ENCODE measurements around the gene ANKRD39. TPM values are rescaled to one million over a fixed set of nuclear protein-coding genes. Genes with fewer than 3 reads are reported as not detected.

Gene ANKRD39
- total RNA-seq, 1 donor, result 5.1 TPM

- Histone ChIP-seq H3K27me3 (ENCODE audit: insufficient read depth, low read length) (no peaks in the 10 kb centered on the region), H3K4me2 (ENCODE audit: insufficient read depth, low read length) (no peak overlapping the region), H3K4me3 (ENCODE audit: insufficient read depth, low read length) (no peak overlapping the region), H4K20me1 (ENCODE audit: insufficient read depth, low read length) (no peaks in the 10 kb centered on the region), H3K79me2 (ENCODE audit: insufficient read depth, low read length) (no peaks in the 10 kb centered on the region), H2AFZ (ENCODE audit: low read length) (no peak overlapping the region), H3K27ac (ENCODE audit: low read depth, low read length) (no peak overlapping the region), H3K9me3 (ENCODE audit: low read depth, low read length) (no peaks in the 10 kb centered on the region), H3K36me3 (ENCODE audit: insufficient read depth, low read length) (no peaks in the 10 kb centered on the region), H3K4me1 (ENCODE audit: insufficient read depth, low read length) (peaks cover 7% of the 10 kb centered on the region)
- DNase-seq (ENCODE audit: insufficient read length, low spot score, missing footprints), result peak; percentile 90
- TF ChIP-seq, protein P1, sequence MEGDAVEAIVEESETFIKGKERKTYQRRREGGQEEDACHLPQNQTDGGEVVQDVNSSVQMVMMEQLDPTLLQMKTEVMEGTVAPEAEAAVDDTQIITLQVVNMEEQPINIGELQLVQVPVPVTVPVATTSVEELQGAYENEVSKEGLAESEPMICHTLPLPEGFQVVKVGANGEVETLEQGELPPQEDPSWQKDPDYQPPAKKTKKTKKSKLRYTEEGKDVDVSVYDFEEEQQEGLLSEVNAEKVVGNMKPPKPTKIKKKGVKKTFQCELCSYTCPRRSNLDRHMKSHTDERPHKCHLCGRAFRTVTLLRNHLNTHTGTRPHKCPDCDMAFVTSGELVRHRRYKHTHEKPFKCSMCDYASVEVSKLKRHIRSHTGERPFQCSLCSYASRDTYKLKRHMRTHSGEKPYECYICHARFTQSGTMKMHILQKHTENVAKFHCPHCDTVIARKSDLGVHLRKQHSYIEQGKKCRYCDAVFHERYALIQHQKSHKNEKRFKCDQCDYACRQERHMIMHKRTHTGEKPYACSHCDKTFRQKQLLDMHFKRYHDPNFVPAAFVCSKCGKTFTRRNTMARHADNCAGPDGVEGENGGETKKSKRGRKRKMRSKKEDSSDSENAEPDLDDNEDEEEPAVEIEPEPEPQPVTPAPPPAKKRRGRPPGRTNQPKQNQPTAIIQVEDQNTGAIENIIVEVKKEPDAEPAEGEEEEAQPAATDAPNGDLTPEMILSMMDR (IDR thresholded peaks at IDR 0.05; ENCODE audit: extremely low read depth, low read depth, low read length), result no peak
Observed at GRCh38 chr2:96897491-96898134, 39.8 kb upstream of the ANKRD39 start.

- peak; percentile 8 for DNase-seq (ENCODE audit: insufficient read length, low spot score, missing footprints)
- H3K27ac ChIP-seq (ENCODE audit: low read depth, low read length), result no peak overlapping the region
- no peak overlapping the region for H2AFZ ChIP-seq (ENCODE audit: low read length)
- no peak overlapping the region for H3K4me2 ChIP-seq (ENCODE audit: insufficient read depth, low read length)
- peaks cover 15% of the 10 kb centered on the region for H3K4me1 ChIP-seq (ENCODE audit: insufficient read depth, low read length)
- no peaks in the 10 kb centered on the region for H3K79me2 ChIP-seq (ENCODE audit: insufficient read depth, low read length)
- H3K27me3 ChIP-seq (ENCODE audit: insufficient read depth, low read length), result no peaks in the 10 kb centered on the region
- no peaks in the 10 kb centered on the region for H3K9me3 ChIP-seq (ENCODE audit: low read depth, low read length)
- TF ChIP-seq, protein P1 (IDR thresholded peaks at IDR 0.05; ENCODE audit: extremely low read depth, low read depth, low read length), result no peak
- no peaks in the 10 kb centered on the region for H4K20me1 ChIP-seq (ENCODE audit: insufficient read depth, low read length)
- H3K4me3 ChIP-seq (ENCODE audit: insufficient read depth, low read length), result no peak overlapping the region
- no peaks in the 10 kb centered on the region for H3K36me3 ChIP-seq (ENCODE audit: insufficient read depth, low read length)
Observed at GRCh38 chr2:96895746-96896651, 38.2 kb upstream of the ANKRD39 start.

DNA sequence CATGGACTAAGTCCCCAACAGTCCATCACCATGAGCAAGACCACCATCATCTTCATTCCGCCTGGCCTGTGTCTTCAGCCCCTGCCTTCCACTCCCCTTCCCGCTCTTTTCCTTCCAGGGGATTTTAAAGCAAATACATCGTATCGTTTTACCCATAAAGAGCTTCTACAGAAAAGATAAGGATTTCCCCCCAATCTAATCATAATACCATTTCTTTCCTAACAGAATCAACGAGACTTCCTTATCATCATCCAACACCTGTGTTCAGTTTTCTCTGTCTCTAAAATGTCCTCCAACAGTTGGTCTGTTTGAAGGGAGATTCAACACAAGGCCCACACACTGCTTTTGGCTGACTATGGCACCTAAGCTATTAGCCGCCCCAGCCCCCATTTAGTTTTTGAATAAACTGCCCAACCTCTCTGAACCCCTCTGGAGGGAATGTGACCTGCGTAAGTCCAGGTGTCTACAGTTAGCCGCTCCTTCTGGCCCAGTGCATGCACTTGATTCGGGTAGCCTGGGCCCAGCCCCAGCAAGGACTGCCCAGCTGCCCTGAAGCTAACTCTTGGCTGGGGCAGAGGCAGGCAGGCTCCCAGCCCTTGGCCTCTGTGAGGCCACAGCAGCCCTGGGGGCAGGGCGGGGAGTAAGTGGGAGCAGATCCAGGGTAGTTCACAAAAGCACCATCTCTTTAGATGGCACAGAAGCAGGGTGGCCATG lies 37.4 kb upstream of the ANKRD39 start:
- Histone ChIP-seq H3K36me3 (ENCODE audit: insufficient read depth, low read length) (no peaks in the 10 kb centered on the region), H3K27ac (ENCODE audit: low read depth, low read length) (no peak overlapping the region), H3K4me2 (ENCODE audit: insufficient read depth, low read length) (no peak overlapping the region), H4K20me1 (ENCODE audit: insufficient read depth, low read length) (no peaks in the 10 kb centered on the region), H3K79me2 (ENCODE audit: insufficient read depth, low read length) (no peaks in the 10 kb centered on the region), H3K4me1 (ENCODE audit: insufficient read depth, low read length) (peaks cover 18% of the 10 kb centered on the region), H3K27me3 (ENCODE audit: insufficient read depth, low read length) (no peaks in the 10 kb centered on the region), H3K9me3 (ENCODE audit: low read depth, low read length) (no peaks in the 10 kb centered on the region), H2AFZ (ENCODE audit: low read length) (no peak overlapping the region), H3K4me3 (ENCODE audit: insufficient read depth, low read length) (no peak overlapping the region)
- TF ChIP-seq, protein P1 (IDR thresholded peaks at IDR 0.05; ENCODE audit: extremely low read depth, low read depth, low read length), result no peak
- peak; percentile 27 for DNase-seq (ENCODE audit: insufficient read length, low spot score, missing footprints)

All from osteoblast (primary cell).